ENCODE measurements around the gene APOC4.
"Not testable (repeated sequence)": the region's sequence is repeated elsewhere in the genome, so short reads cannot be mapped to it uniquely, and the experiment has no call there.

The APOC4 gene

DNA sequence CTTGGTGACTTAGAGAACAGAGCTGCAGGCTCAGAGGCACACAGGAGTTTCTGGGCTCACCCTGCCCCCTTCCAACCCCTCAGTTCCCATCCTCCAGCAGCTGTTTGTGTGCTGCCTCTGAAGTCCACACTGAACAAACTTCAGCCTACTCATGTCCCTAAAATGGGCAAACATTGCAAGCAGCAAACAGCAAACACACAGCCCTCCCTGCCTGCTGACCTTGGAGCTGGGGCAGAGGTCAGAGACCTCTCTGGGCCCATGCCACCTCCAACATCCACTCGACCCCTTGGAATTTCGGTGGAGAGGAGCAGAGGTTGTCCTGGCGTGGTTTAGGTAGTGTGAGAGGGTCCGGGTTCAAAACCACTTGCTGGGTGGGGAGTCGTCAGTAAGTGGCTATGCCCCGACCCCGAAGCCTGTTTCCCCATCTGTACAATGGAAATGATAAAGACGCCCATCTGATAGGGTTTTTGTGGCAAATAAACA lies 17.8 kb upstream of the APOC4 start:
- DNase-seq: no peak

- DNase-seq: no peak
Measured at GRCh38 chr19:44925114-44925891, 16.7 kb upstream of the APOC4 start.

DNA sequence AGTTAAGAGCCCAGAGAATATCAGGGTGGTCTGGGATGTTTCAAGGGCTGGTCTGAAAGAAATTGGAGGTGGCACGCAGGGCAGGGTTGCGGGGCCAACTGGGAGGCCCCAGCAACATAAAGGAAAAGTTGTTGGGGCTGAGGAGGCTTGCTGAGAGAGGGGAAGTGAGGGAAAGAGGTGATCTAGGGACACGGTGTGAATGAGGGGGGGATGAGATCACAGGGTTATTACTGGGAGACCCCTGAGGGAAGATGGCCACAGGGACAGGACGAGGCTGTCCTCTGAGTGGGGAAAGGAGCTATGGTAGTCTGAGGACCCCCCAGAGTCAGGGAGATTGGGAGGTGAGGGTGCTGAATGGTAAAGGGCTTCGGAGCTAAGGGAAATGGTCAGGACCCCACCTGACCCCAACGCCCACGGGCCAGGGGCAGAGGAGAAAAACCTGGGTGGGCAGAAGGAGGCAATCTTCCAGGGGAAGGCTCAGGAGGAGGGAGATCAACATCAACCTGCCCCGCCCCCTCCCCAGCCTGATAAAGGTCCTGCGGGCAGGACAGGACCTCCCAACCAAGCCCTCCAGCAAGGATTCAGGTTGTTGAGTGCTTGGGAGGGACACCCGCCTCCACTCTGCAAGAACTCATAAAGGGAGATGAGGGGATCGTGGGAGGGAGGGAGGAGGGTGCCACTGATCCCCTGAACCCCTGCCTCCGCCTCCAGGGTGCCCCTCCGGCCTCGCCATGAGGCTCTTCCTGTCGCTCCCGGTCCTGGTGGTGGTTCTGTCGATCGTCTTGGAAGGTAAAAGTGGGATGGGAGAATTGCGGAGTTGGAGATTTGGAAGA lies 15.6 kb upstream of the APOC4 start:
- not testable (repeated sequence) for DNase-seq

- DNase-seq: no peak
Measured at GRCh38 chr19:44927746-44928145, 14.3 kb upstream of the APOC4 start.

GRCh38 chr19:44930088-44930487 lies 11.9 kb upstream of the APOC4 start:
- DNase-seq: no peak

DNA sequence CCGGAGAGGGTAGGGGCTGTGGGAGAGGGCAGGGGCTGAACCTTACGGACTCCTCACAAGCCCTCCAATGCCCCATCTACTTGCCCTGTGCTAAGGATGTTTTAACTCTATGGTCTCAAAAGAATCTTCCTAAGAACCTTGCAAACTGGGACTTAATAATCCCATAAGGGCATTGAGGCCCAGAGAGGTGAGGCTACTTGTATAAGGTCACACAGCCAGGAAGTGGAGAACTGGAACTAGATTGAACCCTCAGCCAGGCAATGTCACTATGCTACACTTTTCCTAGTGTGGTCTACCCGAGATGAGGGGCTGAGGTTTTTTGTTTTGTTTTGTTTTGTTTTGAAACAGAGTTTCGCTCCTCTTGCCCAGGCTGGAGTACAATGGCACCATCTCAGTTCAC lies 10.5 kb upstream of the APOC4 start:
- DNase-seq: no peak

GRCh38 chr19:44939668-44940067 lies 2.4 kb upstream of the APOC4 start:
- no peak for DNase-seq

GRCh38 chr19:44943801-44944249 lies 1.8 kb downstream of the APOC4 start:
- DNase-seq: no peak

GRCh38 chr19:44947041-44947581 lies 5.1 kb downstream of the APOC4 start:
- no peak for DNase-seq

- DNase-seq: no peak
Measured at GRCh38 chr19:44948237-44948636, 6.2 kb downstream of the APOC4 start.

DNA sequence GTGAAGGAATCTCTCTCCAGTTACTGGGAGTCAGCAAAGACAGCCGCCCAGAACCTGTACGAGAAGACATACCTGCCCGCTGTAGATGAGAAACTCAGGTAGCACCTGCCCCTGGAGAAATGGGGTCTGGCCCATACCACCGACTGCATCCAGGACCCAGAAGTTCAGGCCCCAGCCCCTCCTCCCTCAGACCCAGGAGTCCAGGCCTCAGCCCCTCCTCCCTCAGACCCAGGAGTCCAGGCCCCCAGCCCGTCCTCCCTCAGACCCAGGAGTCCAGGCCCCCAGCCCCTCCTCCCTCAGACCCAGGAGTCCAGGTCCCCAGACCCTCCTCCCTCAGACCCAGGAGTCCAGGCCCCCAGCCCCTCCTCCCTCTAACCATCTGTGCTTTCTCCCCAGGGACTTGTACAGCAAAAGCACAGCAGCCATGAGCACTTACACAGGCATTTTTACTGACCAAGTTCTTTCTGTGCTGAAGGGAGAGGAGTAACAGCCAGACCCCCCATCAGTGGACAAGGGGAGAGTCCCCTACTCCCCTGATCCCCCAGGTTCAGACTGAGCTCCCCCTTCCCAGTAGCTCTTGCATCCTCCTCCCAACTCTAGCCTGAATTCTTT lies 6.8 kb downstream of the APOC4 start:
- DNase-seq: no peak

- no peak for DNase-seq
Measured at GRCh38 chr19:44949550-44949949, 7.5 kb downstream of the APOC4 start.

DNA sequence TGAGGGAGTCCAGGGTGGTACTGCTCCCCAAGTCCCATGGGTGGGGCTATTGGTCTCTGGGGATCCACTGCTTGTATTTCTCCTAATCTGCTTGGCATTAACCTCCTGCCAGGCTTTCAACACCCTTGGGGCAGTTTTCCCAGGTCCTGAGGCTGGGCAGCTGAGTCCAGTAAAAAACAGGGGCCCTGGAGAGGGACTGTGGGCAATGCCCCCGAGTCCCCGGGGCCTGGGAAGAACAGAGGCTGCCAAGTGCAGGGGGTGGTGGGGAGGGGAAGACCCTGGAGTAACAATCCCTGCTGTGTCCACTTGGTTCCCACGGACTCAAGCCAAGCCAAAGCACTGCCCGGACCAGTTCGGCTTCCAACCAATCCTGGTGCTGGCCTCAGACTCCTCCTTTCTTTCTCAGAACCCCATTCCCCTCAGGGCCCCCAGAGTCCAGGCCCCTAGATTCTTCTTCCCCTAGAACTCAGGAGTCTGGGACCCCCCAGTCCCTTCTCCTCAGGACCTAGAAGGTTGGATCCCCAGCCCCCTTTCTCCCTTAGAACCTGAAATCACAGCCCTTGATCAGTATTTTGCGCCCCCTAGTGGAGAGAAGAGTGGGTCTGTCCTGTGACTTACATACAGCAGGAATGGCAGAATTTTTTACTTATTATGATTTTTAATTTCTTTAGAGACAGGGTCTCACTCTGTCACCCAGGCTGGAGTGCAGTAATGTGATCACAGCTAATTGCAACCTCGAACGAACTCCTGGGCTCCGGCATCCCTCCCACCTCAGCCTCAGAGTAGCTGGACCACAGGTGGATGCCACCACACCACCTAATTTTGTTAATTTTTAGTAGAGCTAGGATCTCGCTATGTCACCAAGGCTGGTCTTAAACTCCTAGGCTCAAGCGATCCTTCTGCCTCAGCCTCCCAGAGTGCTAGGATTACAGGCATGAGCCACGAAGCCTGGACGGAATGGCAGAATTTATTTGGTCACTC lies 9.4 kb downstream of the APOC4 start:
- DNase-seq: no peak

- DNase-seq: no peak
Measured at GRCh38 chr19:44954278-44954648, 12.2 kb downstream of the APOC4 start.

DNA sequence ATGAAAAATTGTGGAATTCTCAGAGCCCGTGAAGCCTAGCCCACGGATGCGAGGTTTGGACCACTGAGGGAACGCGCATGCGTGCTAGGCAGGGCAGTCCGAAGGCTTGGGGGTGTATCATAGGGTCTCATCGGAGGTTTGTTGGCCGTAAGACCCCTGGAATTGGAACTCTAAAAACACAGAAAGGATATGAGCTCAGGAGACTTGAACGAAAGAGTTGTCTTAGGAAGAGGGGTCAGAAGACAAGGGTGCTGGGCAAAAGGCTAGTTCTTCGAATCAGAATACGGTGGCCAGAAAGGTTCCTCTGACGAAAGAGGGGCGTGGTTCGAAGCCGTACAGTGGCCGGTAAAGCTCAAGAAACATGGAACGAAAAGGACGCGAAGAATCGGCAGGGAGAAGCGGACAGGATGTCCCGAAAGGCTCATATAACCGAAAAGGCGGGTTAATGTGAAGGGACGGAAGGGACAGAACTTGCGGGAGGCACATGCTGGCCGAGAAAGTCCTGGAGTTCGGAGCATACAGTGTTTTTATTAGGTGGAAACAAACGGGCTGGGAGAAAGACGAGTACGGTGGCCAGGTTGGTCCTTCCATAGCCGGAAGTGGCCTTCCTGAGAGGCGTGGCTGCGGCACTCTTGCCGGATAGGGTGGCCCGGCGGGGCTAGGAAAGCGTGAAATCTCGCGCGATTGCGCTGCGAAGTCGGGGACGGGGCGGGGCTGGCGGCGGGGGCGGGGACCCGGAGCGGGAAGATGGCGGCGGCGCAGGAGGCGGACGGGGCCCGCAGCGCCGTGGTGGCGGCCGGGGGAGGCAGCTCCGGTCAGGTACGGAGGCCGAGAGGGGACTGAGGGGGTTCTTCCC lies 12.8 kb downstream of the APOC4 start, which contains the start of gene CLPTM1:
Gene CLPTM1 (plus strand): TSS at position 732 of the 856 bp plus-strand sequence. CDS start 16 bp downstream, at position 748.
- peak; percentile 69 for DNase-seq

- no peak for DNase-seq
Measured at GRCh38 chr19:44955505-44956439, 13.7 kb downstream of the APOC4 start.

GRCh38 chr19:44957526-44957925 lies 15.5 kb downstream of the APOC4 start:
- no peak for DNase-seq

DNA sequence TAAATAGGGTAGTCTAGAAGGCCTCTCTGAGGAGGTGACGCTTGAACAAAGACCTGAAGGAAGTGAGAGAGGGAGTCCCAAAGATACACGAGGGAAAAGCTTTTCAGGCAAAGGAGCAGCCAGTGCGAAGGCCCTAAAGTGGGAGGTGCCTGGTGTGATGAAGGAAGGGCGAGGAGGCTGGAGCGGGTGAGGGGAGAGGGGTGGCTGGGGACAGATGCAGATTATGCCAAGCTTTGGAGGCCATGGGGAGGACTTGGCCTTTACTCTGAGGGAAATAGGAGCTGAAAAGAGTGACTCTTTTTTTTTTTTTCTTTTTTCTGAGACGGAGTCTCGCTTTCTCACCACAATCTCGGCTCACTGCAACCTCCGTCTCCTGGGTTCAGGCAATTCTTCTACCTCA lies 16.1 kb downstream of the APOC4 start:
- DNase-seq: no peak

DNA sequence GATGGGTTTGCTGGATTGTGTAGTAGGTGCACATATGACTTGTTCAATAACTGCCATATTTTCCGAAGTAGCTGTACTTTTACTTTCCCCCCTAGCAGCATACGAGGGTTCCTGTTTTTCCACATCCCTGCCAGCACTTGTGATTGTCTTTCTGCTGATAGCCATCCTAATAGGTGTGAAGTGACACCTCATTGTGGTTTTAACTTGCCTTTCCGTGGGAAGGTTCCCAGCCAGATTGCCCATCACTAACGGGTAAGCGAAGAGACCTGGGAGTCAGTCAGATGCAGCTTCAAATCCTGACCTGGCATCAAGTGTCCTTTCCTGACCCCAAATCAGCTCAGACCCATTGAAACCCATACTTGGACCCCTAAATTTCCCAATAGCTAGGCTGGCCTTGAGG lies 17.7 kb downstream of the APOC4 start:
- no peak for DNase-seq
